ENCODE results near the gene TNFRSF14.

TNFRSF14 gene

DNA sequence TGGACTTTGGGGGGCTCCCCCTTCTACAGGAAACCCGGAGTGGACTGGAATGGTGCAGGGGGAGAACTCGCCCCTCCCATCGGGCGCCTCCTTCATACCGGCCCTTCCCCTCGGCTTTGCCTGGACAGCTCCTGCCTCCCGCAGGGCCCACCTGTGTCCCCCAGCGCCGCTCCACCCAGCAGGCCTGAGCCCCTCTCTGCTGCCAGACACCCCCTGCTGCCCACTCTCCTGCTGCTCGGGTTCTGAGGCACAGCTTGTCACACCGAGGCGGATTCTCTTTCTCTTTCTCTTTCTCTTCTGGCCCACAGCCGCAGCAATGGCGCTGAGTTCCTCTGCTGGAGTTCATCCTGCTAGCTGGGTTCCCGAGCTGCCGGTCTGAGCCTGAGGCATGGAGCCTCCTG, at the start of gene TNFRSF14:
TSS of gene TNFRSF14 (plus strand) at position 95 of the 401 bp plus-strand sequence. CDS start at position 389, 294 bp downstream.
- DNase-seq (ENCODE audit: low read depth): peak; percentile 58

GRCh38 chr1:2506901-2507565, 49.1 kb upstream of the TNFRSF14 start:
- no peak for DNase-seq (ENCODE audit: low read depth)

- no peak for DNase-seq (ENCODE audit: low read depth)
Observed at GRCh38 chr1:2507744-2508155, 48.4 kb upstream of the TNFRSF14 start.

DNA sequence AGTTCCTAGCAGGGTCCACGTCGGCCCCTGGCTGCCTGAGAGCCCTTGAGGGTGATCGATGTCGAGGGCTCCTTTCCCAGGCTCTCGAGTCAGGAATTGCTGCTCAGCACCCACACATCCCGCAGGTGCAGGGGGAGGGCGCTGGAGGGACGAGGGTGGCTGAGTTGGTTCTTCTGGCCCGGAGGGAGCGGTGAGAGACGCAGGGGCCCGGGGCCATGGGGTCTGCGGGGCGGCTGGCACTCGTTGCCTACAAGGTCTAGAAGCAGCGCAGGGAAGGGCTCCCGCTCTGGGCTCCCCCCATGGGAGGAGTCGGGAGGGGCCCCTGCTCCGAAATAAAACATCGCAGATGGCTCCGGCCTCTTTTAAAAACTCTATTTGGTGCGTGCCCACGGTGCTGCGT, 48.0 kb upstream of the TNFRSF14 start:
- DNase-seq (ENCODE audit: low read depth): no peak

GRCh38 chr1:2508751-2509150, 47.4 kb upstream of the TNFRSF14 start:
- DNase-seq (ENCODE audit: low read depth): no peak

- no peak for DNase-seq (ENCODE audit: low read depth)
Observed at GRCh38 chr1:2509589-2509988, 46.6 kb upstream of the TNFRSF14 start.

GRCh38 chr1:2510366-2511155, 45.6 kb upstream of the TNFRSF14 start:
- no peak for DNase-seq (ENCODE audit: low read depth)

DNA sequence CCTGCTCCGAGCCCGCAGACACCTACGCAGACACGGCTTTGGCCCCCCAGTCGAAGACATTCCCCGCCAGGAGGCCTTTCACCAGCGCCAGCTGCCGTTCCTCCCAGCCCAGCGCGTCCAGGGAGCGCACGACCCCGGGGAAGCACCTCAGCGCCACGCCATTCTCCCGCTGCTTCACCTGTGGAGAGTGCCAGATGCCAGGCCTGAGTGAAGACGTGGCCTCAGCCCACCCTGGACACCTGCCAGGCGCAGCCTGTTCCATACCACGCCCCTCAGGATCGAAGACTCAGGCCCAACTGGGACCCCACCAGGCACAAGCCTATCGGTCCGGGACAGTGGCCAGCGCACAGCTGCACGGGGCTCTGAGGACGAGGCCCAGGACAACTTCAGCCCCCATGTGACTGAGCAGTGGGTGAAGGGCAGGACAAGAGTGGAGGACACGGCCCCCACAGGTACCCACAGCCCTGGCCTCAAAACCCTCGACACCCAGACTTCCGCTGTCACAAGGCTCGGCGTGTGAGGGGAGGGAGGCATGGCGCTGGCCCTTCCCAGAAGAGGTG, 43.2 kb upstream of the TNFRSF14 start:
- DNase-seq (ENCODE audit: low read depth): no peak

DNA sequence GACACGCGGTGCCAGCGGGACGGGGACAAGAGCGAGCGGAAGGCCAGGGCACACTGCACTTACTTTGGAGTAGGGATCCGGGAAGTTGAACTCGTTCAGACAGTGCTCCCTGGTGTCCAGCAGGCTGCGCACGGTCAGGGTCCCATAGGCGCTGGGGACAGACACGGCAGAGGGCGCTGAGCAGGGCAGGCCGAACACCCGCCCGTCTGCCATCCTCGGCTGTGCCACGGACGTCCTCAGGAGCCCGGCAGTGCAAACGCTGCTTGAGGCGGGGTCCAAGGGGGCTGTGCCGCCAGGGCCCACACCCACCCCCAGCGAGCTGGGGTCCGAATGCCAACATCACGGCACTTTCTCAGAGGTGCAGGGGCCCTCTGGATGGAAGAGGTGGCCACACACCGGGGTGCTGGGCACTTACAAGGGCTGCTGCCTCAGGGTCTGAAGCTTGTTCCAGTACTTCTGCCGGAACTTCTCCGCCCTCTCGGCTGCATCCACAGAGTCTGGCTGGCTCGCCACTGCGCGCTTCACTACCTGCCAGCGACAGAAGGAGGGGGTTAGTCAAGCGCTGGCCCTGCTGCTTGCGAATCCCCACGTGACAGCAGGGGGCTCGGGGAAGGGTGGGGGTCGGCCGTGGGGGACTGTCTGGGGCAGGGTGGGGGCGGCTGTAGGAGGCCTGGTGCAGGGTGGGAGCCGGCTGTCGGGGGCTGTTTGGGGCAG, 42.1 kb upstream of the TNFRSF14 start:
- DNase-seq (ENCODE audit: low read depth): no peak

GRCh38 chr1:2514863-2515762, 41.1 kb upstream of the TNFRSF14 start:
- no peak for DNase-seq (ENCODE audit: low read depth)

GRCh38 chr1:2515763-2516080, 40.4 kb upstream of the TNFRSF14 start:
- DNase-seq (ENCODE audit: low read depth): no peak

DNA sequence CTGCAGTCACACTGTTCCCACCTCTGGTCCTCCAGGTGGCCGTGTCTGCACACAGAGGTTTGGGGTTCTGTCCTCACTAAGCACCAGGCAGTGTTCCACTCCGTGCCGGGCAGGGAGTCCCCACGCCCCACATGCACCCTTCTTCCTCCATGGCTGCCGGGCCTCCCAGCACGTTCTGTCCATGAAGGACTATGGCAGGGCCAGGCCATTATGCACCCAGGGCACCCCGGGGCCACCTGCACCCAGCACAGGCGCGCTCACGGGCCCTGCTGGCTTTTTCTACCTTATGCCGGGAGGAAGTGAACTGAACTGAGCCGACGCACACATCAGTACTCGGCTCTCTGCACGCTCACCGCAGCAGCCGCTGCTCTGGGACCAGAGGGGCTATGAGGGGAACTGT, 40.0 kb upstream of the TNFRSF14 start:
- no peak for DNase-seq (ENCODE audit: low read depth)

- DNase-seq (ENCODE audit: low read depth): no peak
Observed at GRCh38 chr1:2516946-2517345, 39.2 kb upstream of the TNFRSF14 start.

DNA sequence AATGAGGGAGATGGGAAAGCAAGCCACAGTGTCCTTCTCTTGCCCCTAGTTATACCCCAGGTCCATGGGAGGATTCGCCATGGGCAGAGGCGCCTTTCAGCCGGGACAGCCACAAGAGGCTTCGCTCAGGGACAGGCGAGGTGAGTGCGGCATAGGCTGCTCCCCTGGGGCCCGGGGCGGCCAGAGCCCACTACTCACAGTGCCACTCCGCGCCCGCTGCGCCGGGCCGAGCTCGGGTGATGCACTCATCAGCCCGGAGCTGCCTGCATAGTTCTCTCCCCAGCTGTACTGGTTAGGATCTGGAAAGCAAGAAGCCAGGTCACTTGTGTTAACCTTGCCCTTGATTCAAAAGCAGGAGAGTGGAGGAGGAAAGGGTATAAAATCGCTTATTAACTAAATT, 38.2 kb upstream of the TNFRSF14 start:
- no peak for DNase-seq (ENCODE audit: low read depth)

- no peak for DNase-seq (ENCODE audit: low read depth)
Observed at GRCh38 chr1:2518528-2518927, 37.6 kb upstream of the TNFRSF14 start.

DNA sequence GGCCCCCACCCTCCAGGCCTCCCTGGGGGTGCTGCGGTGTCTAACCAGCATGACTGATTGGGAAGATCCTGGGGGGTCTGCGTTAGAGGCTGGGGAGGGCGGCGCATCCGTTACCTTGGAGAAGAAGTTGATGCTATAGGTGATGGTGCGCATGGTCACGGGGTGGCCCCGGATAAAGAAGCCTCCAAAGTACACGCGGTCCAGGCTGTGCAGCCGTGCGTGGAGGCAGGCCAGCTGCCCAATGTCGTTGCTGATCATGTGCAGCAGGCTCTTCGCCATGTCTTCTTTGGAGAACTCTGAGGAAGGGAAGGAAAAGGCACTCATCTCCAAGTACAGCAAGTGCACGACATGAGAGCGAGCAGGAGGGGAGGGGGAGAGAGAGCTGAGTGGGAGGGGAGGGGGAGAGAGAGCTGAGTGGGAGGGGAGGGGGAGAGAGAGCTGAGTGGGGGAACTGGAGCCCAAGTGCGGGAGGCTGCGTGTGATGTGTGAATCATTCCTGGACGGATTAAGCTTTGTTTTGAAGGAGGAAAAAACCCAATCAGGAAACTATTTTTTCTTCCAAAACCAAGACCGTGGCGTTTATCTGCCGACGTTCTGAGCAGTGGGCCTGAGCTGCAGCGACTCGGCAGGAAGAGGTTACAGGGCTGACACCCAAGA, 37.0 kb upstream of the TNFRSF14 start:
- DNase-seq (ENCODE audit: low read depth): no peak

DNA sequence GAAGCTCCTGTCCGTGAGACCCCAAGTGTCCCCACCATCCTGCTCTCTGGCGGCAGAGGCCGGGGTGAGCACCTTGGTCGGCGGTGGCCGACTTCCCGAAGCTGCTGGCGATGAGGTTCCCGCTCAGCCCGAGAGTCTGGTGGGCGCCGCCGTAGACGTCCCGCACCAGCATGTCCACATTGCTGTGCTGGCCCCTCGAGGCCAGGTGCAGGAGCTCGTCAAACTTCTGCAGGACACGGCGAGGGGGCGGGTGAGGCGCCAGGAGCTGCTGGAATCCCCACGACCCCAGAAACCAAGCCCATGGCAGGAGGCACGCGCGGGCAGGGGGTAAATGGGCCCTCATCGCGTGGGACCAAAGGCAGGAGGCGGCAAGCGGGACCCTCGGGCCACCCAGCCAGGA, 36.4 kb upstream of the TNFRSF14 start:
- DNase-seq (ENCODE audit: low read depth): no peak

GRCh38 chr1:2520206-2520605, 36.0 kb upstream of the TNFRSF14 start:
- DNase-seq (ENCODE audit: low read depth): no peak

DNA sequence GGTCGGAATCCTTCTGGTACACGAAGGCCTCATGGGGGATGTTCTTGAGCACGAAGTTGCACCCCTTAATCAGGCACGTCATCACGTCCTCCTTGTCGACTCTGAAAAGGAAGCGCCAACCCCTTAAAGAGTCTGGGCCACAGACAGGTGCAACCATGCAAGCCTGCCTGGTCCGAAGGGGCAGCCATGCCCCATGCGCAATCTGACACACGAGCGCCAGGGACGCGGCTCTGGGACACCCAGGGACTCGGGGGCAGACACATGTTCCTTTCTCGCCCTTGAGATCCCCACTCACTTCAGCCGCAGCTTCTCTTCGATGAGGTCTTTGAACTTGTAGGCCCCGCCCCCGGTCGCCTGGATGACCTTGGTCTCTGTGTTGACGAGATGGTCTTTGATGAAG, 35.4 kb upstream of the TNFRSF14 start:
- DNase-seq (ENCODE audit: low read depth): no peak

GRCh38 chr1:2522230-2522629, 33.9 kb upstream of the TNFRSF14 start:
- DNase-seq (ENCODE audit: low read depth): no peak

DNA sequence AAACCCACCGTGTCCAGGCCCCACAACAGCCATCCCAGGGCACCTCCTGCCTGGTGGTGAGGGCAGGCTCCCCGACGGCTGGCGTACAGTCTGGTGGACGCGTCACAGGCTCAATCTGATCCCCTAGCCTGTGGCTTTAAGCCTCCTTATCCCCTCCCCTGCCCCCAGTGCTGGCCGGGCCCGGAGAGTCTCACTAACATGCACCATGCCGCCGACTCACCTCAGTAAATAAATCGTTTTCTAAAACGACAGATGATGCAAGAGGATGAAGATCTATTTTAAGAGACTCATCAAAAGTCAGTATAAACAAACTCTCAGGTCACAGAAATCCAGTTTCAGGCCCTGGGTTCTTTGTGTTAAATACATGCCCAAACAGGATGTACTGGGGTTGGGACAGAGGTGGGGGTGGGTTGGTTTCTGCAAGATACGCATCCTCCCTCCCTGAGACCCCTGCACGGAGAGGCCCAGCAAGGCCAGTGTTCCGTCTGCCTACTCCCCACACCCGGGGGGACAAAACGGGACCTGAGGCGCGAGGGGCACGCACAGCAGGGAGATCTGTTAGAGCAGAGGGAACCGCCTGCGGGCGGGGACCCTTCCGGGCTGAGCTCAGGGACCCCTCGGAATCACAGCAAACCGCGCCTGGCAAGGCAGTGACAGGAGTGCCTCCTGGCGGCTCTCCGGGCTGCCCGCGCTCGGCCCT, 32.8 kb upstream of the TNFRSF14 start:
- DNase-seq (ENCODE audit: low read depth): no peak

Measured in T-helper 22 cell (primary cell).